ENCODE data around the gene B3GNT4. TPM values are rescaled to one million over a fixed set of nuclear protein-coding genes. Genes with fewer than 3 reads are reported as not detected.

Gene B3GNT4
- total RNA-seq, 1 experiment from 2014 or later = 1.8 TPM

DNA sequence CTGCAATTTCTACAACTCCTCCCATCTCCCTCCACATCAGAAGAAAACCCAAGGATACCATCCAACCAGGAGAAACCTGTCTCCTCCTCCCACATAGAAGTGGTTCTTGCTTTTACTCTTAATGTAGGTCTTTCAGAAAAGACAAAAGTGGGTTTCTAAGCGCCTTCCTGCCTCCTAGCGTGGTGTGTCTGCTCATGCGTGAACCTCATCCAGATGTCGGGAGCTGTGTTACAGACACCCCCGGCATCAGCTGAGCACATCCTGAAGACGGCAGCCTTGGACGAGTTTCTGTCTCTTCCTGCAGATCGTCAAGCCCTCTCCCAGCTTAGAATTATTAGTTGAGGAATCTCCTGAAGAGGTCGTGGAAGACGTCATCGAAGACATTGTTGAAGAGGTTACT is 11.1 kb upstream of the B3GNT4 start:
- BruUV-seq (replicated peaks) = no TSS peak
- intact Hi-C loops (cut with micrococcal nuclease) = loop anchor here (10.0 kb wide), 1 partner anchor 398 kb away; the partner anchor contains the start of gene RHOF
- no peak overlapping the region for H3K4me3 Mint-ChIP-seq (ENCODE audit: unreplicated experiment)
- ChIA-PET CTCF (interaction anchor here (0.6 to 2.4 kb wide), 6 partner anchors 35 to 1009 kb away, joined by 3 to 15 read pairs (median 4); no protein-coding TSS in a partner anchor), POLR2A (no interaction called here)
- peaks cover 7% of the 10 kb centered on the region for H3K9me3 Mint-ChIP-seq (ENCODE audit: unreplicated experiment)
- no peak for DNase-seq (ENCODE audit: unreplicated experiment)
- TF ChIP-seq CTCF (IDR thresholded peaks at IDR 0.05; ENCODE audit: unreplicated experiment) = no peak
- H3K36me3 Mint-ChIP-seq (ENCODE audit: insufficient read depth, unreplicated experiment) = peaks cover 7% of the 10 kb centered on the region
- no peaks in the 10 kb centered on the region for H3K27me3 Mint-ChIP-seq (ENCODE audit: insufficient read depth, unreplicated experiment)
- H3K4me1 Mint-ChIP-seq (ENCODE audit: insufficient read depth, unreplicated experiment) = peaks cover 3% of the 10 kb centered on the region
- no peak overlapping the region for H3K27ac Mint-ChIP-seq (ENCODE audit: low read depth, unreplicated experiment)

DNA sequence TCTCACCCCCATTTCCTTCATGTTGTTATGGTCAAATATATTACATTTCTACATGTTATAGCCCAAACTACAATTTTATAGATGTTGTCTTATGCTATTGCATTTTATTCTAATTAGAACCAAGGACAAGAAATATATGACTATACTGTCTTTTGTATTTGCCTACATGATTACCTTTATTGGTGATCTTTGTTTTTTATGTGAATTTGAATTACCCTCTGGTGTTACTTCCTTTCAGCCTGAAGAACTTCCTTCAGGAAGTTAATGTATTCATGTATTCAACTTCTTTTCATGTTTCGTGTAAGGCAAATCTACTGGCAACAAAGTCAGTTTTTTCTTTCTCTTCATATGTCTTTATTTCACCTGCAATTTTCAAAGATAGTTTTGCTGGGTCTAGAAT is 8.7 kb upstream of the B3GNT4 start:
- Mint-ChIP-seq H3K36me3 (ENCODE audit: insufficient read depth, unreplicated experiment) (peaks cover 7% of the 10 kb centered on the region), H3K27ac (ENCODE audit: low read depth, unreplicated experiment) (no peak overlapping the region), H3K4me3 (ENCODE audit: unreplicated experiment) (no peak overlapping the region), H3K4me1 (ENCODE audit: insufficient read depth, unreplicated experiment) (peaks cover 6% of the 10 kb centered on the region), H3K27me3 (ENCODE audit: insufficient read depth, unreplicated experiment) (no peaks in the 10 kb centered on the region), H3K9me3 (ENCODE audit: unreplicated experiment) (peaks cover 7% of the 10 kb centered on the region)
- POLR2A ChIA-PET = interaction anchor here (0.5 to 1.5 kb wide), 3 partner anchors 8 to 31 kb away, joined by 3 to 5 read pairs (median 3); partner anchors contain the start of genes B3GNT4 and DIABLO
- intact Hi-C loops (cut with micrococcal nuclease) = loop anchor here (10.0 kb wide), 1 partner anchor 400 kb away; the partner anchor contains the start of gene RHOF
- DNase-seq (ENCODE audit: unreplicated experiment) = no peak
- TF ChIP-seq CTCF (IDR thresholded peaks at IDR 0.05; ENCODE audit: unreplicated experiment) = no peak
- no TSS peak for BruUV-seq (replicated peaks)
- CTCF ChIA-PET = interaction anchor here (0.5 to 0.8 kb wide), 3 partner anchors 37 to 114 kb away, joined by 3 to 4 read pairs (median 3); no protein-coding TSS in a partner anchor

GRCh38 chr12:122195405-122195804 is 8.1 kb upstream of the B3GNT4 start:
- intact Hi-C loops (cut with micrococcal nuclease) = loop anchor here (10.0 kb wide), 1 partner anchor 401 kb away; the partner anchor contains the start of gene RHOF
- Mint-ChIP-seq H3K36me3 (ENCODE audit: insufficient read depth, unreplicated experiment) (peaks cover 7% of the 10 kb centered on the region), H3K27ac (ENCODE audit: low read depth, unreplicated experiment) (no peak overlapping the region), H3K4me3 (ENCODE audit: unreplicated experiment) (no peak overlapping the region), H3K27me3 (ENCODE audit: insufficient read depth, unreplicated experiment) (no peaks in the 10 kb centered on the region), H3K9me3 (ENCODE audit: unreplicated experiment) (peaks cover 7% of the 10 kb centered on the region), H3K4me1 (ENCODE audit: insufficient read depth, unreplicated experiment) (peaks cover 6% of the 10 kb centered on the region)
- BruUV-seq (replicated peaks) = no TSS peak
- ChIA-PET POLR2A (interaction anchor here (0.8 kb wide), 1 partner anchor 31 kb away, joined by 3 read pairs; the partner anchor contains the start of gene DIABLO), CTCF (interaction anchor here (0.8 to 0.9 kb wide), 3 partner anchors 65 to 145 kb away, joined by 3 read pairs; no protein-coding TSS in a partner anchor)
- DNase-seq (ENCODE audit: unreplicated experiment) = no peak
- no peak for TF ChIP-seq CTCF (IDR thresholded peaks at IDR 0.05; ENCODE audit: unreplicated experiment)

DNA sequence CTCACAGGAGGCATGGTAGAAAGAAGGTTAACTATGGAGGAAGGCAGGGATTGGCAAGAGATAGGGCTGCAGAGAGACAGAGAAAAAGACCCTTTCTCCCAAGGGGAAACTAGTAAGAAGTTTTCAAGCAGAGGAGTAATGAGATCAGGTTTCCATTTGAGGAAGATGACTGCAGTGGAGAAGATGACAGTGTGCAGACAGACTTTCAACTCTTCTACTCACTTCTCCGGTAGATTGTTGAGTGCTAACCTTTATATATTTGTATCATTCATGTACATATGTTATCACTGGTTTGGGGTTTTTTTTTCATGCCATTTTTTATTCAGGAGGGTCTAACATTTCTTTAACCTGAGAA is 5.9 kb upstream of the B3GNT4 start:
- CTCF ChIA-PET = no interaction called here
- POLR2A ChIA-PET = interaction anchor here (0.6 kb wide), 1 partner anchor 110 kb away, joined by 6 read pairs; no protein-coding TSS in a partner anchor
- peaks cover 6% of the 10 kb centered on the region for H3K4me1 Mint-ChIP-seq (ENCODE audit: insufficient read depth, unreplicated experiment)
- no peaks in the 10 kb centered on the region for H3K27me3 Mint-ChIP-seq (ENCODE audit: insufficient read depth, unreplicated experiment)
- no peak for TF ChIP-seq CTCF (IDR thresholded peaks at IDR 0.05; ENCODE audit: unreplicated experiment)
- H3K36me3 Mint-ChIP-seq (ENCODE audit: insufficient read depth, unreplicated experiment) = no peaks in the 10 kb centered on the region
- no TSS peak for BruUV-seq (replicated peaks)
- DNase-seq (ENCODE audit: unreplicated experiment) = no peak
- intact Hi-C loops (cut with micrococcal nuclease) = loop anchor here (10.0 kb wide), 1 partner anchor 403 kb away; the partner anchor contains the start of gene RHOF
- H3K9me3 Mint-ChIP-seq (ENCODE audit: unreplicated experiment) = peaks cover 7% of the 10 kb centered on the region
- H3K4me3 Mint-ChIP-seq (ENCODE audit: unreplicated experiment) = no peak overlapping the region
- H3K27ac Mint-ChIP-seq (ENCODE audit: low read depth, unreplicated experiment) = no peak overlapping the region

Measured in MCF 10A (cell line).